ENCODE measurements around the gene APP. TPM values are rescaled to one million over a fixed set of nuclear protein-coding genes. Genes with fewer than 3 reads are reported as not detected.
A peak's percentile ranks its signal among the peaks of the same experiment; 100 is the strongest.

Gene APP
- total RNA-seq, 5 donors from 2014 or later (not counting 1 experiment from before 2014, with no cell fraction given) = 33.7 to 44.7 (median 37.5) TPM

DNA sequence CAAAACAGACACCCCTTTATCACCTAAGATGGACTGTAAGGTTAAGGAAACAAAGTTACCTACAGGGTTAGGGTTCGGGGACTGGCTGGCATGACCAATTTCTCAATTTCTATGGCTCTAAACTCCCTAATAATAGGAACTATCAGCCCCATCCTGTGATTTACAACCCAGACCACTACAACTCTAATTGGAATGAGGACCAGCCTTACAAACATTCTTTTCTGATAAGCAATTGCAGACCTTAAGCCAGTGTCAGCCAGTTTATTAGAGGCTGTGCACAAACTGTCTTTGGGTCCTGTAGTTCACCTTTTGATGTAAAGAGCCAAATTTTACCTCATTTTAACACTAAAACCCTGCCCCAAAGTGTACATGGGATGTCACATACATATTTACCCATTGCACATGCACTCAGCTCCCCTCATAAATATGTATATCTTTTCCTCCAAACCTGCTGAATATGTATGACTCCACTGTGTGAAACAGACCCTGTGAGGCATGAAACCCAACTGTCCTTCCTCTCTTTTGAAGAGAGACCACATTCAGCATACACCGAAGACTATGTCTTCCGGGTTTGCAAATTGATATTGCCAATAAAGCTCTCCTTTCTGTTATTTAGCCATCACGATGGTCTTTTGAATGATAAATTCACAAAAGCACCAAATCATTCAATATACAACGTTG, 7.3 kb upstream of the APP start:
- Histone ChIP-seq H3K27ac (ENCODE audit: low read length) (no peak overlapping the region), H3K4me3 (ENCODE audit: control insufficient read depth in 1 of 2, extremely low read depth in 1 of 2, low read length in 1 of 2) (no peak overlapping the region), H3K27me3 (replicated peaks in 1 of 2; ENCODE audit: control insufficient read depth in 2 of 2, extremely low read depth in 1 of 2, insufficient read depth in 2 of 2, low read length in 1 of 2) (no peaks in the 10 kb centered on the region), H3K9me3 (no peaks in the 10 kb centered on the region), H3K36me3 (ENCODE audit: control insufficient read depth in 2 of 2, extremely low read depth in 1 of 2, insufficient read depth in 1 of 2, low read length in 1 of 2) (no peaks in the 10 kb centered on the region), H3K4me1 (ENCODE audit: control insufficient read depth in 1 of 2, extremely low read depth in 1 of 2, insufficient read depth in 2 of 2, low read length in 2 of 2) (no peaks in the 10 kb centered on the region)
- ChIA-PET POLR2A (interaction anchor here (0.5 to 0.6 kb wide), 2 partner anchors 84 to 424 kb away, joined by 3 to 4 read pairs; no protein-coding TSS in a partner anchor), CTCF (interaction anchor here in 1 of 2 donors (1.1 kb wide), 1 partner anchor 282 kb away, joined by 3 read pairs; no protein-coding TSS in a partner anchor)
- ATAC-seq (replicated peaks in 1 of 4) = no peak
- no peaks in the 10 kb centered on the region for H3K4me1 Mint-ChIP-seq
- H3K4me3 Mint-ChIP-seq = no peak overlapping the region
- no peaks in the 10 kb centered on the region for H3K9me3 Mint-ChIP-seq
- DNase-seq = no peak
- H3K27me3 Mint-ChIP-seq = peaks cover 3 to 5% of the 10 kb centered on the region in 2 donors
- no peak overlapping the region for H3K27ac Mint-ChIP-seq
- WGBS (ENCODE audit: insufficient coverage) = 71% methylated on average over 3 of the region's 5 CpGs
- H3K36me3 Mint-ChIP-seq = no peaks in the 10 kb centered on the region

DNA sequence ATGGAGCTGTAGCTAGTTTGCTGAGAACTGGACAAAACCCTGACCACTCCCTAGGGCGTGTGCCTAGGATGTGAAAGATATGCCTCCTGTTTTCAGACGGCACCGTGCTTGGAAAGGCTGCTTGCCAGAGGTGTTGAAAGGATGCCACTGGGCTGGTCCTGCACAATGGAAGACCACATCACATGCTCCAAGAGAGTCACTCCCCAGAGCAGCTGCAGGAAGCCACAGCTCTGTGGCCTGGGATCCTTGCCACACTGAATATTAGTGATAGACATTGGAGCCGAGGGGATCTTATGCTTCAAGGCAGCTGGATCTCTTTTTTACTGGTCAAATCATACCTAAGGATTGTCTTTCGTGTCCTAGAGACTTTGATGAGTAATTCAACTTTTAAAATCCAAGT, 6.6 kb upstream of the APP start:
- Histone ChIP-seq H3K27ac (ENCODE audit: low read length) (no peak overlapping the region), H3K27me3 (replicated peaks in 1 of 2; ENCODE audit: control insufficient read depth in 2 of 2, extremely low read depth in 1 of 2, insufficient read depth in 2 of 2, low read length in 1 of 2) (no peaks in the 10 kb centered on the region), H3K4me3 (ENCODE audit: control insufficient read depth in 1 of 2, extremely low read depth in 1 of 2, low read length in 1 of 2) (no peak overlapping the region), H3K4me1 (ENCODE audit: control insufficient read depth in 1 of 2, extremely low read depth in 1 of 2, insufficient read depth in 2 of 2, low read length in 2 of 2) (no peaks in the 10 kb centered on the region), H3K9me3 (no peaks in the 10 kb centered on the region), H3K36me3 (ENCODE audit: control insufficient read depth in 2 of 2, extremely low read depth in 1 of 2, insufficient read depth in 1 of 2, low read length in 1 of 2) (no peaks in the 10 kb centered on the region)
- no peaks in the 10 kb centered on the region for H3K36me3 Mint-ChIP-seq
- ChIA-PET POLR2A (interaction anchor here (0.5 to 0.6 kb wide), 2 partner anchors 83 to 425 kb away, joined by 3 to 4 read pairs; no protein-coding TSS in a partner anchor), CTCF (interaction anchor here in 1 of 2 donors (1.1 kb wide), 1 partner anchor 281 kb away, joined by 3 read pairs; no protein-coding TSS in a partner anchor)
- H3K27me3 Mint-ChIP-seq = peaks cover 3 to 5% of the 10 kb centered on the region in 2 donors
- H3K9me3 Mint-ChIP-seq = no peaks in the 10 kb centered on the region
- DNase-seq (no peak), ATAC-seq (replicated peaks in 1 of 4) (no peak)
- H3K27ac Mint-ChIP-seq = no peak overlapping the region
- WGBS (ENCODE audit: insufficient coverage) = no CpG with 5 or more reads among the region's 5 CpGs
- H3K4me3 Mint-ChIP-seq = no peak overlapping the region
- no peaks in the 10 kb centered on the region for H3K4me1 Mint-ChIP-seq

DNA sequence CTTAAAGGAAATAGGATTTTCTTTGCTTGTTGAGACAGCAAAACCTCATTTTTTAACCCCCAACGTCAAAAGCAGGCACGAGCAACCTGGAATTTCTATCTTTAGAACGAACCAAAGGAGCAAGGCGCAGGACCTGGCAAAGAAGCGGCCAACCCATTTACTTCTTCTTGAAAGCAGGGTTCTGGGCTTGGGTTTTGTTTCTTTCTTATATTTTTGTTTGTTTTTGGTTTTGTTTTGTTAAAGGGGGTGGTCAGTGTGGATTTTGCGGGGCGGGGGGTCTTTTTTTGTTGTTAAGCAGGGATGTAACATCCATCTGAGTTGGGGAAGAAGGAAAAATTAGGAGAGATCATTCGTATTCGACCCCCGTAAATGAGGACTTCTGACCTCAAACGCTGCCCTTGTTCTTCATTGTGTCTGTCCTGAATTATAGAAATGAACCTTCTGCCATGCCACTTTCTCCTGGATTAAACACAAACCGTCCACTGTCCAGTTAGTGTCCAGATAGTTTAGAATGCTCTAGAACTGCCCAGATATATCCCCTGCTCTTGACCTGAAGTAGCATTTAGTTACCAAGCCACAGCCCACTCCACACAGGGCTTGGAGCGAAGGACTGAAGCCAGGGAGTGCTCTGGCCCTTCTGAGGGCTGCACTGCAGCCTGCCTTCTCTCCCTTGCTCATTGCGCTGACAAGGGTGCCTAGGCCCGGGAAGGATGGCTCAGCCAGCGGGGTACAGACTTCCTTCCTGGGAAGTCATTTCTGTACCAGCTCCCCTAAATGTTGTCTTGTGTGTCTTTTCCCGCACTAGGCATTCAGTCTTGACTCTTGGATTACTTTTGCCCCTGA, 909 bp upstream of the APP start:
- ChIA-PET CTCF (interaction anchor here (0.7 to 1.3 kb wide), 4 partner anchors 13 to 275 kb away, joined by 3 to 8 read pairs (median 3); no protein-coding TSS in a partner anchor), POLR2A (no interaction called here)
- H3K27ac ChIP-seq (ENCODE audit: low read length) = no peak overlapping the region
- Mint-ChIP-seq H3K27me3 (peaks cover 0 to 11% of the 10 kb centered on the region in 2 donors), H3K4me3 (peak overlapping the region; percentile 86 to 94 (median 92)), H3K36me3 (no peaks in the 10 kb centered on the region), H3K4me1 (peaks cover 18 to 21% (median 20%) of the 10 kb centered on the region in 3 donors), H3K9me3 (no peaks in the 10 kb centered on the region), H3K27ac (peak overlapping the region in 1 of 2 donors; percentile 75)
- 63% methylated on average over 11 of the region's 17 CpGs for WGBS (ENCODE audit: insufficient coverage)
- H3K36me3 ChIP-seq (ENCODE audit: control insufficient read depth in 2 of 2, extremely low read depth in 1 of 2, insufficient read depth in 1 of 2, low read length in 1 of 2) = no peaks in the 10 kb centered on the region
- peaks cover 0 to 17% of the 10 kb centered on the region in 2 experiments for H3K27me3 ChIP-seq (replicated peaks in 1 of 2; ENCODE audit: control insufficient read depth in 2 of 2, extremely low read depth in 1 of 2, insufficient read depth in 2 of 2, low read length in 1 of 2)
- no peak for ATAC-seq (replicated peaks in 1 of 4)
- H3K4me1 ChIP-seq (ENCODE audit: control insufficient read depth in 1 of 2, extremely low read depth in 1 of 2, insufficient read depth in 2 of 2, low read length in 2 of 2) = peaks cover 0 to 16% of the 10 kb centered on the region in 2 experiments
- H3K9me3 ChIP-seq = no peaks in the 10 kb centered on the region
- peak overlapping the region; percentile 47 to 53 for H3K4me3 ChIP-seq (ENCODE audit: control insufficient read depth in 1 of 2, extremely low read depth in 1 of 2, low read length in 1 of 2)
- DNase-seq = no peak

DNA sequence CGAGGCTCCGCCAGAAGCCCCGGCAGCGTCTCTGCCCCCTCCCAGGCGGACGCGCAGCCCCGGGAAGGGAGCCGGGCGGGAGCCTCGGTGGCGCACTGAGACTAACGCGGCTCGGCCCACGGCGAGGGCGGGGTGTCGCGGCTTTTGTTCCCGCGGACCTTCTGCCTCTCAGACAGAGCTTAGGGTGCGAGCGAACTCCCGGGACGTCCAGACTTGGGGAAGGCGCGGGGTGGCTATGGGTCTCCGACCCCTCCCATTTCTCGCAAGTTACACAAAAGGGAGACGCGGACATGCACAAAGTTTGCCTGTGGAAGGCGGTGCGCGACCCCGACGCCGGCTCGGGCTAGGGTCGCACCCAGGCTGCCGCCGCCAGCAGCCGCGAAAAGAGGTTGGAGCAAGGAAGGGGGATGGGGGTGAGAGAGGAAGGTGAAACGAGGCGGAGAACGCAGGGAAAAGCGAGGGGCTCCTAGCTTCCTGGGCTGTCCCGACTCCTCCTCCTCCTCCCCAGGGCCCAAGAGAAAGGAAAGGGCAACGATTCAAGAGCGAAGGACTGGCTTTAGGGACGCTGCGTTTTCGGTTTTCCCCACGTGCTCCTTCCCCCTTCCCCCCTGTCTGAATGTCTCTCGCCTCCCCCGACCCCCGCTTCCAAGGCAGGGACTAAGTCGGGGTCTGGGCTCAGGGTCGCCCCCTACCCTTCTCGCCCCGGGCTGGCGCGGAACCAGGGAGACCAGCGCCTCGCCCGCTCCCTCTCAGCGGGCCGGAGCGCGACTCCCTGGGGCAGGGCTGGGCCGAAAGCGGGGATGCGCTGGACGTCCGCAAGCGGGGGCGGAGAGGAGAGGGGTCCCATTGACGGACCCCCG, 729 bp downstream of the APP start:
- H3K27ac ChIP-seq (ENCODE audit: low read length) = no peak overlapping the region
- H3K4me1 ChIP-seq (ENCODE audit: control insufficient read depth in 1 of 2, extremely low read depth in 1 of 2, insufficient read depth in 2 of 2, low read length in 2 of 2) = peaks cover 0 to 16% of the 10 kb centered on the region in 2 experiments
- peaks cover 0 to 17% of the 10 kb centered on the region in 2 experiments for H3K27me3 ChIP-seq (replicated peaks in 1 of 2; ENCODE audit: control insufficient read depth in 2 of 2, extremely low read depth in 1 of 2, insufficient read depth in 2 of 2, low read length in 1 of 2)
- H3K4me1 Mint-ChIP-seq = peaks cover 20 to 24% (median 23%) of the 10 kb centered on the region in 3 donors
- DNase-seq (peak in 28 of 35 experiments; percentile 2 to 46 (median 17)), ATAC-seq (replicated peaks in 1 of 4) (peak; percentile 36 to 49 (median 42))
- no peaks in the 10 kb centered on the region for H3K9me3 Mint-ChIP-seq
- WGBS (ENCODE audit: insufficient coverage) = under 1% methylated on average over 63 of the region's 80 CpGs
- H3K36me3 ChIP-seq (ENCODE audit: control insufficient read depth in 2 of 2, extremely low read depth in 1 of 2, insufficient read depth in 1 of 2, low read length in 1 of 2) = no peaks in the 10 kb centered on the region
- H3K4me3 ChIP-seq (ENCODE audit: control insufficient read depth in 1 of 2, extremely low read depth in 1 of 2, low read length in 1 of 2) = peak overlapping the region; percentile 69 to 89
- peaks cover 0 to 11% of the 10 kb centered on the region in 2 donors for H3K27me3 Mint-ChIP-seq
- POLR2A ChIA-PET = no interaction called here
- CTCF ChIA-PET = interaction anchor here (0.6 to 1.8 kb wide), 4 partner anchors 11 to 274 kb away, joined by 3 to 10 read pairs (median 6); no protein-coding TSS in a partner anchor
- H3K36me3 Mint-ChIP-seq = no peaks in the 10 kb centered on the region
- peak overlapping the region; percentile 43 to 44 for H3K27ac Mint-ChIP-seq
- peak overlapping the region; percentile 86 to 94 (median 92) for H3K4me3 Mint-ChIP-seq
- no peaks in the 10 kb centered on the region for H3K9me3 ChIP-seq

DNA sequence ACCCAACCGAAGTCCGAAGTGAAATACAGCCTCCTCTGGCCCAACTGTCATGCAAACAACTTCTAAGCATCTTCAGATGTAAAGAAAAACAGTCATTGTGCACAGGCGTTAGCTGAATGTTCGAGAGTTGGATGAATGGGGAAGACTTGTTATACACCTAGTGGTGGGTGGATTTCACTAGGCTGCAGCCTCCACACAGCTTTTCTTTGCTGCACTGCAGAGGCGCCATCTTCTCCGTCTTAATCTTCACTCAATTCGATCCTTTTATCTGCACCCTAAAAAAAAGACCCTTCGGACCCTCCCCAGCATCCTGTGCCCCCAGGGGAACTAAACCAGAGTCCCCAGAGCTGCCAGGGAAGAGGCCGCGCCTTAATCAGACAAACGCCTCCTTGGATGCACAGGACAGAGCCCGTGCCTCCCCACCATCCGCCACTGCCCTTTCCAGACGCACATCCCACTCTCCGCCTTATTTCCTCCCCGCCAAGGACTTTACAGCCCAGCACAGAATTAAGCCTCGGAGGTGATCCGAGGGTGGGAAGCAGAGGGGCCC, 1.4 kb downstream of the APP start:
- H3K36me3 Mint-ChIP-seq = no peaks in the 10 kb centered on the region
- DNase-seq (peak; percentile 9 to 68 (median 34)), ATAC-seq (replicated peaks in 1 of 4) (peak; percentile 51 to 67 (median 60))
- ChIA-PET CTCF (interaction anchor here (0.7 to 1.8 kb wide), 6 partner anchors 10 to 273 kb away, joined by 3 to 10 read pairs (median 3); no protein-coding TSS in a partner anchor), POLR2A (interaction anchor here in 1 of 2 donors (0.5 kb wide), 1 partner anchor 141 kb away, joined by 5 read pairs; no protein-coding TSS in a partner anchor)
- peaks cover 20 to 24% (median 23%) of the 10 kb centered on the region in 3 donors for H3K4me1 Mint-ChIP-seq
- WGBS (ENCODE audit: insufficient coverage) = 0% methylated on average over 14 of the region's 18 CpGs
- H3K27ac Mint-ChIP-seq = peak overlapping the region; percentile 77 to 86
- no peaks in the 10 kb centered on the region for H3K9me3 Mint-ChIP-seq
- H3K27ac ChIP-seq (ENCODE audit: low read length) = no peak overlapping the region
- H3K4me1 ChIP-seq (ENCODE audit: control insufficient read depth in 1 of 2, extremely low read depth in 1 of 2, insufficient read depth in 2 of 2, low read length in 2 of 2) = peaks cover 0 to 16% of the 10 kb centered on the region in 2 experiments
- H3K9me3 ChIP-seq = no peaks in the 10 kb centered on the region
- peaks cover 0 to 11% of the 10 kb centered on the region in 2 donors for H3K27me3 Mint-ChIP-seq
- H3K4me3 ChIP-seq (ENCODE audit: control insufficient read depth in 1 of 2, extremely low read depth in 1 of 2, low read length in 1 of 2) = peak overlapping the region; percentile 69 to 89
- no peaks in the 10 kb centered on the region for H3K36me3 ChIP-seq (ENCODE audit: control insufficient read depth in 2 of 2, extremely low read depth in 1 of 2, insufficient read depth in 1 of 2, low read length in 1 of 2)
- H3K27me3 ChIP-seq (replicated peaks in 1 of 2; ENCODE audit: control insufficient read depth in 2 of 2, extremely low read depth in 1 of 2, insufficient read depth in 2 of 2, low read length in 1 of 2) = peaks cover 0 to 17% of the 10 kb centered on the region in 2 experiments
- peak overlapping the region; percentile 86 to 94 (median 92) for H3K4me3 Mint-ChIP-seq

Data from T-cell (primary cell).